H1 (cell line): ENCODE measurements around the gene GPC1.

ENCODE experiments used
- CTCF ChIP-seq, 3 experiments: IDR thresholded peaks; 1 replicate in 2 of 3; 2 replicates in 1 of 3; pipeline versions ENCODE4 v1.5.1 to v1.6.1; 2011; ENCODE audit warnings: low read length in 3 of 3, mild to moderate bottlenecking in 3 of 3, inconsistent platforms in 2 of 3, low read depth in 1 of 3, moderate library complexity in 1 of 3; ENCODE audit not compliant: insufficient read depth in 1 of 3; ENCODE audit errors: control extremely low read depth in 1 of 3
- NRF1 ChIP-seq: IDR thresholded peaks from 2 replicates; pipeline ENCODE4 v1.6.1; 2011; ENCODE audit warnings: mild to moderate bottlenecking, low read depth, low read length, improper control_type of control experiment
- POLR2A ChIP-seq, 2 experiments: IDR thresholded peaks; 1 replicate in 1 of 2; 2 replicates in 1 of 2; pipeline ENCODE4 v1.6.1; 2011; ENCODE audit warnings: low read depth in 2 of 2, low read length in 2 of 2, mild to moderate bottlenecking in 2 of 2; ENCODE audit errors: control extremely low read depth in 1 of 2
- RNF2 ChIP-seq: fragments of 200-900, 300-1000 bp; sonication (generic); IDR thresholded peaks from 2 replicates; pipeline ENCODE4 v1.7.1; 2016; ENCODE audit warnings: borderline replicate concordance, low read depth, mild to moderate bottlenecking, antibody characterized with exemption, low read length; ENCODE audit not compliant: poor library complexity, severe bottlenecking; ENCODE audit errors: missing control alignments
- SP2 ChIP-seq: IDR thresholded peaks from 2 replicates; pipeline ENCODE4 v1.6.1; 2012; ENCODE audit warnings: mild to moderate bottlenecking, low read length, inconsistent platforms

GRCh38 chr2:240469740-240470139 is 34.3 kb downstream of the GPC1 start:
- no peak for TF ChIP-seq SP2
- no peak for TF ChIP-seq NRF1
- no peak for TF ChIP-seq RNF2
- TF ChIP-seq POLR2A (IDR thresholded peaks at IDR 0.05; ENCODE audit: control extremely low read depth in 1 of 2, low read depth in 2 of 2, low read length in 2 of 2), result no peak
- TF ChIP-seq CTCF (IDR thresholded peaks at IDR 0.05; ENCODE audit: control extremely low read depth in 1 of 3, insufficient read depth in 1 of 3, low read depth in 1 of 3, low read length in 3 of 3), result no peak
